C4-2B (cell line): ENCODE data around the gene ZSWIM1.

Experiments
- H3K27ac ChIP-seq: fragments of 450-650 bp; 2 replicates; pipeline ENCODE4 v1.5.1; 2017
- ZFX ChIP-seq: fragments of 450-650 bp; IDR thresholded peaks from 2 replicates; pipeline ENCODE4 v1.6.1; 2017
- TF ChIP-seq, protein P1 (sequence below): fragments of 450-650 bp; conservative IDR thresholded peaks from 2 replicates; pipeline ENCODE4 v1.5.1; 2017; ENCODE audit warnings: mild to moderate bottlenecking

ZSWIM1 gene

DNA sequence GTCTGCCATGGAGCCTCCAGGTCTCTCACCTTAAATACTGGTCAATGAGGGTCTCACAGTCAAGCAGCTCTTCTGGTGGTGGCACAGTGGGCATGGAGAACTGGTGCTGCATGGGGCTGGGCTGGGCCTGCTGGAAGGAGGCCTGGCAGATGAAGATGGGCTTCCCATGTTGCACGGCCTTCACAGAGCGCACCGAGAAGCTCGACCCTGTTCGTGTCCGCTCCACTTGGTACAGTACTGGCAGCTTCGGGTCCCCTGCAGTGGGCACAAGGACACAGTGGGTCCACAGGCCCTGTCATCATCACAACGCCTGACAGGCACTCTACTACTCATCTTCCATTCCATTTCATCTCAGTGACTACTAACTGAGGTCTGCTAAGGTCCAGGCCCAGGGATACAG lies 32.6 kb upstream of the ZSWIM1 start:
- no peak for TF ChIP-seq ZFX
- TF ChIP-seq, protein P1, sequence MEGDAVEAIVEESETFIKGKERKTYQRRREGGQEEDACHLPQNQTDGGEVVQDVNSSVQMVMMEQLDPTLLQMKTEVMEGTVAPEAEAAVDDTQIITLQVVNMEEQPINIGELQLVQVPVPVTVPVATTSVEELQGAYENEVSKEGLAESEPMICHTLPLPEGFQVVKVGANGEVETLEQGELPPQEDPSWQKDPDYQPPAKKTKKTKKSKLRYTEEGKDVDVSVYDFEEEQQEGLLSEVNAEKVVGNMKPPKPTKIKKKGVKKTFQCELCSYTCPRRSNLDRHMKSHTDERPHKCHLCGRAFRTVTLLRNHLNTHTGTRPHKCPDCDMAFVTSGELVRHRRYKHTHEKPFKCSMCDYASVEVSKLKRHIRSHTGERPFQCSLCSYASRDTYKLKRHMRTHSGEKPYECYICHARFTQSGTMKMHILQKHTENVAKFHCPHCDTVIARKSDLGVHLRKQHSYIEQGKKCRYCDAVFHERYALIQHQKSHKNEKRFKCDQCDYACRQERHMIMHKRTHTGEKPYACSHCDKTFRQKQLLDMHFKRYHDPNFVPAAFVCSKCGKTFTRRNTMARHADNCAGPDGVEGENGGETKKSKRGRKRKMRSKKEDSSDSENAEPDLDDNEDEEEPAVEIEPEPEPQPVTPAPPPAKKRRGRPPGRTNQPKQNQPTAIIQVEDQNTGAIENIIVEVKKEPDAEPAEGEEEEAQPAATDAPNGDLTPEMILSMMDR, result no peak
- H3K27ac ChIP-seq, result no peak overlapping the region; the same call in 1 of the 2 replicates

DNA sequence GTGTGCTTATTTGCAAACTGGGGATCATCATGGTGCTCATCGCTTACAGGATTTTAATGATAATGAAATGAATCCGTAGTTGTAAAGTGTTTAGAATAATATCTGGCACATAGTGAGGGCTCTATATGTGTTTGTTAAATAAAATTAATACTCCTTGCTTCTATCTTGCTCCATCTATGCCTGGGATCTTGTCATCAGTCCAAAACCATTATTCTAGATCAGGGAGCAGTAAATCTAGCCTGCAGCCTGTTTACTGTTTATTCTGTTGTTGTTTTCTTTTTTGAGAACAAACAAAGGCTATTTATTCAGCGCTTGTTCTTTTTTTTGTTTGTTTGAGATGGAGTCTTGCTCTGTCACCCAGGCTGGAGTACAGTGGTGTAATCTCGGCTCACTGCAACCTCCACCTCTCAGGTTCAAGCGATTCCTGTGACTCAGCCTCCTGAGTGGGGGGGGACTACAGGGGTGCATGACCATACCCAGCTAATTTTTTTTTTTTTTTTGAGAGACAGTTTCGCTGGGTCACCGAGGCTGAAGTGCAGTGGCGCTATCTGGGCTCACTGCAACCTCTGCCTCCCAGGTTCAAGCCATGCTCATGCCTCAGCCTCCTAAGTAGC lies 32.0 kb upstream of the ZSWIM1 start:
- TF ChIP-seq, protein P1, result no peak
- no peak for TF ChIP-seq ZFX
- H3K27ac ChIP-seq, result peak overlapping the region; percentile 24; the same call in 1 of the 2 replicates

DNA sequence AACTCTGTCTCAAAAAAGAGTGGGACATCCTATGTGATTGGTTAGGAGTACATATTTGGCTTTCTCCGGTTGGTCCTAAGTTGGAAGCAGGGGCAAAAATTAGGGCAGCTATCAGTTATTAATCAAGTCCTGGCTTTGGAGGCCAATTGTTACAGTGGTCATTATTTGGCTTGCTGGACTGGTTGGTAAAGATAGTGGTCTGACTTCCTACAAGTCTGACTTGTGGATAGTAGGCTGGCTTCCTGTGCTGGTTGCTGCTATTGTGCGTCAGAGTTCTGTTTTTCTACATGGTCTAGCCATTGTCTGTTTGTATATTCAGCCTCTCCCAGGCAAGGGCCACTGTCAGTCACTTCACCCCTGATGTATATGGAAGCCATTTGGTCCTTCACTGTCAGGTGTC lies 30.8 kb upstream of the ZSWIM1 start:
- TF ChIP-seq, protein P1, result no peak
- no peak for TF ChIP-seq ZFX

DNA sequence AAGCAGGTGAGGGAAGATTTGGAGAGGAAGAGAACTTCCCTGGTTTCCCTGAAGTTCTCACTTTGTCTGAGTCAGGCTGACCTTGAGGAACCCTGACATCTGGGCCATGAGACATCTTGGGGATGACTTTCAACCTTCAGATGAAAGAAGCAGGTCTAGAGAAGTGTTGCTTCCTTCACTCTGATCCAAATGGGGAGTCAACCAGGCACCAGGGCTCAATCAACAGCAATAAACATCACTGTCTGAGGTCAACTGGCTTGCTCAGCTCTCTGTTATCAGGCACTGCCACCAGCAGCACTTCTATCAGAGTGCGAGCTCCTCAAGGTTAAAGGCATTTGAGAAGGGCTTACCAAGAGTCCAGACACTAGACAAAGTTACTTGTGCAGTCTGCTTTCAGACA lies 30.1 kb upstream of the ZSWIM1 start:
- no peak for TF ChIP-seq ZFX
- TF ChIP-seq, protein P1, result no peak
- H3K27ac ChIP-seq, result no peak overlapping the region

More for the DNA sequence above, 30.8 kb upstream of the ZSWIM1 start:
- no peak overlapping the region; the same call in 1 of the 2 replicates for H3K27ac ChIP-seq

DNA sequence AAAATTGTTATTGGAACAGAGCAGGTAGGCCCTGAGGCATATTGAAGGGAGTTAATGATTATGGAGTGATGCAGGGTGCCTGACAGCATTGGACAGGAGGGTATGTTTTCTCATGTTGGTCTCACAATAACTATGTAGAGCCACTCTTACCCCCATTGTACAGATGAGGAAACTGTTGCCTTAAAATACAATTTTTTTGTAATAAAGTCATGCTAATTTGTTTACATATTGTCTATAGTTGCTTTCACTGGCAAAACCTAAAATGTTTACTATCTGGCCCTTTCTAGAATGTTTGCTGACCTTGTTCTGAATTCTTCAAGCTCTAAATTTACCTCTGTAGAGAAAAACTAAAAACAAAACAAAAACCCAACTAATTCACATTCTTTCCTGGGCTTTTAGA lies 29.5 kb upstream of the ZSWIM1 start:
- TF ChIP-seq ZFX, result no peak
- TF ChIP-seq, protein P1, result no peak
- H3K27ac ChIP-seq, result no peak overlapping the region

DNA sequence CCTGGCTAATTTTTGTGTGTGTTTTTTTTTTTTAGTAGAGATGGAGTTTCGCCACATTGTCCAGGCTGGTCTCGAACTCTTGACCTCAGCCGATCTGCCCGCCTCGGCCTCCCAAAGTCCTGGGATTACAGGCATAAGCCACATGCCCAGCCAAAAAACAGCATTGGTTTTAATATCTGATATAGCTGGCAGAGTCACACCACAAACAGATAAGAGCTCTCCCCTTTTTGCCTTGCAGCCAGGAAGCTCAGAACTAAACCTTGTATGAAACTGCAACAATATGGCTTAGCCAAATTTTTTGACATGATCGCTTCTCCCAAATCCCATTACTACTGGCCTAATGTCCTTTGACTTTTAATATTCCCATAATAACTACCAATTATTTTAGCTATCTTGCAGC lies 28.7 kb upstream of the ZSWIM1 start:
- TF ChIP-seq, protein P1, result no peak
- TF ChIP-seq ZFX, result no peak
- no peak overlapping the region for H3K27ac ChIP-seq

DNA sequence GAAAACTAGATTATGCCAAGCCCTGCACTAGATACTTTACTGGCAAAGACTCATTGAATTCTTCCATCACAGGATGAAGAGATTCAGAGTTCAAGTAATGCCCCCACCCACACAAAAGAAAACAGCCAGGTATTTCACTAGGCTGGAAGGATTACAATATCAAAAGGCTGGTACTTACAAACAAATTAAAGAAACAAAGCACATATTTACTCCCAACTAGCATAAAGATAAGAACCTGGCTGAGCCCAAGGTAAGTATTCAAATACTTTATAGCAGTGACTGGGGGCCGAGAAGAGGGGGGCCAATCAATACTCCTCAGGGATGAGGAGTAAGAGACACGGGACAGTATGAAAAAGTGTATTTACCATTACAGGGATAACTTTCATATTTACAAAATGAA lies 27.5 kb upstream of the ZSWIM1 start:
- no peak overlapping the region for H3K27ac ChIP-seq
- TF ChIP-seq, protein P1, result no peak
- TF ChIP-seq ZFX, result no peak
